SK-N-SH (cell line): ENCODE data around the gene SKOR2. TPM values are rescaled to one million over a fixed set of nuclear protein-coding genes. Genes with fewer than 3 reads are reported as not detected.

Experiments
- CTCF ChIA-PET: fragments of 300-600, 350-600 bp; formaldehyde crosslinking; extraction: SDS; loops from one replicate; lab custom pipeline; 2021; lab: Yijun Ruan, JAX
- POLR2A ChIA-PET: fragments of 350-600 bp; sonication (Branson Sonifier 250); formaldehyde crosslinking; extraction: SDS; loops from one replicate; lab custom pipeline; 2020; ENCODE audit warnings: antibody characterized with exemption, inconsistent platforms; lab: Yijun Ruan, JAX
- DNase-seq: peaks from one replicate; pipeline ENCODE4 v3.0.0; 2012
- H2AFZ ChIP-seq: fragments of 200-600 bp; sonication (generic); 2 replicates; pipeline ENCODE4 v1.8.1; 2016; ENCODE audit warnings: antibody characterized with exemption, mild to moderate bottlenecking, low read depth
- H3F3A ChIP-seq: fragments of 200-600 bp; sonication (generic); replicated peaks from 2 replicates; pipeline ENCODE3; 2016; ENCODE audit warnings: antibody characterized with exemption, mild to moderate bottlenecking; ENCODE audit not compliant: insufficient read depth
- H3K27ac ChIP-seq, 2 experiments: fragments of 200-500 bp in 1 of 2; fragments of 200-600 bp in 1 of 2; sonication (Bioruptor generic) in 1 of 2; sonication (generic), shearing (Covaris generic) in 1 of 2; 2 replicates each; pipeline versions ENCODE4 v1.5.1 to v1.6.1; 2014 to 2016; ENCODE audit warnings: low read depth in 2 of 2, inconsistent platforms in 1 of 2, low read length in 1 of 2, mild to moderate bottlenecking in 1 of 2, mixed read lengths in 1 of 2
- H3K27me3 ChIP-seq: fragments of 200-600 bp; sonication (generic), shearing (Covaris generic); 2 replicates; pipeline ENCODE4 v1.6.1; 2016; ENCODE audit warnings: mixed run types; ENCODE audit not compliant: insufficient read depth
- H3K36me3 ChIP-seq, 2 experiments: fragments of 200-500 bp in 1 of 2; fragments of 200-600 bp in 1 of 2; sonication (Bioruptor generic) in 1 of 2; sonication (generic) in 1 of 2; replicated peaks in 1 of 2; 2 replicates each; pipeline versions ENCODE3 to v1.5.1; 2014 to 2016; ENCODE audit warnings: low read length in 1 of 2, mild to moderate bottlenecking in 1 of 2; ENCODE audit not compliant: insufficient read depth in 2 of 2, control insufficient read depth in 1 of 2
- H3K4me1 ChIP-seq, 2 experiments: fragments of 200-500 bp in 1 of 2; fragments of 200-600 bp in 1 of 2; sonication (Bioruptor generic) in 1 of 2; sonication (generic), shearing (Covaris generic) in 1 of 2; 2 replicates each; pipeline versions ENCODE4 v1.5.1 to v1.6.1; 2014 to 2016; ENCODE audit warnings: low read depth in 1 of 2, low read length in 1 of 2, mixed run types in 1 of 2; ENCODE audit not compliant: insufficient read depth in 2 of 2, control insufficient read depth in 1 of 2
- H3K4me2 ChIP-seq: fragments of 200-600 bp; sonication (generic), shearing (Covaris generic); 2 replicates; pipeline ENCODE4 v1.6.1; 2017; ENCODE audit warnings: mixed run types
- H3K4me3 ChIP-seq, 2 experiments: fragments of 200-500 bp in 1 of 2; fragments of 200-600 bp in 1 of 2; sonication (Bioruptor generic) in 1 of 2; sonication (generic), shearing (Covaris generic) in 1 of 2; 2 replicates each; pipeline versions ENCODE4 v1.5.1 to v1.8.1; 2014 to 2016; ENCODE audit warnings: low read depth in 2 of 2, inconsistent platforms in 1 of 2, low read length in 1 of 2, mild to moderate bottlenecking in 1 of 2, mixed read lengths in 1 of 2, moderate library complexity in 1 of 2
- H3K79me2 ChIP-seq: fragments of 200-600 bp; sonication (generic); 2 replicates; pipeline ENCODE4 v1.8.1; 2017; ENCODE audit warnings: mild to moderate bottlenecking; ENCODE audit not compliant: insufficient read depth
- H3K9ac ChIP-seq: fragments of 200-600 bp; sonication (generic); 2 replicates; pipeline ENCODE4 v1.6.1; 2017; ENCODE audit warnings: mixed run types
- H3K9me2 ChIP-seq: fragments of 200-600 bp; sonication (generic); 2 replicates; pipeline ENCODE4 v1.6.1; 2017; ENCODE audit warnings: mixed run types
- H3K9me3 ChIP-seq: fragments of 200-600 bp; sonication (generic); 2 replicates; pipeline ENCODE4 v1.6.1; 2017; ENCODE audit warnings: mixed run types, mild to moderate bottlenecking, moderate library complexity
- H4K20me1 ChIP-seq: fragments of 200-600 bp; sonication (generic); 2 replicates; pipeline ENCODE4 v1.6.1; 2017; ENCODE audit warnings: mild to moderate bottlenecking, mixed run types; ENCODE audit not compliant: insufficient read depth
- ELF1 ChIP-seq: IDR thresholded peaks from 2 replicates; pipeline ENCODE4 v1.4.0; 2012
- EP300 ChIP-seq, 2 experiments: IDR thresholded peaks; 2 replicates each; pipeline versions ENCODE4 v1.4.0 to v1.6.1; 2012; ENCODE audit warnings: borderline replicate concordance in 1 of 2, low read depth in 1 of 2, low read length in 1 of 2
- EZH2phosphoT487 ChIP-seq: fragments of 200-600 bp; sonication (generic); IDR thresholded peaks from 2 replicates; pipeline ENCODE4 v1.6.1; 2017; ENCODE audit warnings: low read depth, mixed run types, mild to moderate bottlenecking, antibody characterized with exemption, moderate library complexity, borderline replicate concordance
- FOSL2 ChIP-seq: IDR thresholded peaks from 2 replicates; pipeline ENCODE4 v1.4.0; 2012; ENCODE audit warnings: low read depth, mild to moderate bottlenecking, moderate library complexity, borderline replicate concordance
- FOXJ3 ChIP-seq: sonication (generic); formaldehyde crosslinking; IDR thresholded peaks from 2 replicates; pipeline ENCODE4 v1.5.1; 2020; ENCODE audit warnings: mild to moderate bottlenecking, missing genetic modification reagents
- FOXM1 ChIP-seq: IDR thresholded peaks from 2 replicates; pipeline ENCODE4 v1.4.0; 2012; ENCODE audit warnings: low read depth, mild to moderate bottlenecking
- GATA2 ChIP-seq: sonication (generic); formaldehyde crosslinking; IDR thresholded peaks from 2 replicates; pipeline ENCODE4 v1.5.0; 2020; ENCODE audit warnings: mild to moderate bottlenecking, missing genetic modification reagents
- JUND ChIP-seq: IDR thresholded peaks from 2 replicates; pipeline ENCODE4 v1.4.0; 2012
- MEF2A ChIP-seq: IDR thresholded peaks from 2 replicates; pipeline ENCODE4 v1.4.0; 2012; ENCODE audit warnings: low read depth, borderline replicate concordance
- MXI1 ChIP-seq: IDR thresholded peaks from 2 replicates; pipeline ENCODE4 v1.6.1; 2012; ENCODE audit warnings: mild to moderate bottlenecking, low read depth, low read length, improper control_type of control experiment
- NFIC ChIP-seq: IDR thresholded peaks from 2 replicates; pipeline ENCODE4 v1.4.0; 2012; ENCODE audit warnings: borderline replicate concordance
- NRF1 ChIP-seq: IDR thresholded peaks from 2 replicates; pipeline ENCODE4 v1.6.1; 2012; ENCODE audit warnings: low read depth, mild to moderate bottlenecking, low read length
- POLR2AphosphoS5 ChIP-seq: IDR thresholded peaks from 2 replicates; pipeline ENCODE4 v1.6.1; 2012; ENCODE audit warnings: low read depth, low read length
- RAD21 ChIP-seq: IDR thresholded peaks from 2 replicates; pipeline ENCODE4 v1.6.1; 2012; ENCODE audit warnings: mild to moderate bottlenecking, low read length
- RCOR1 ChIP-seq: fragments of 150-350 bp; IDR thresholded peaks from 2 replicates; pipeline ENCODE4 v1.6.1; 2017; ENCODE audit warnings: antibody characterized with exemption, low read length
- RXRA ChIP-seq: IDR thresholded peaks from 2 replicates; pipeline ENCODE4 v1.4.0; 2012; ENCODE audit warnings: low read depth, mild to moderate bottlenecking, borderline replicate concordance
- SMC3 ChIP-seq: IDR thresholded peaks from 2 replicates; pipeline ENCODE4 v1.6.1; 2012; ENCODE audit warnings: low read depth, low read length, improper control_type of control experiment
- TAF1 ChIP-seq: IDR thresholded peaks from 2 replicates; pipeline ENCODE4 v1.6.1; 2012; ENCODE audit warnings: low read depth, mild to moderate bottlenecking, low read length, moderate library complexity, borderline replicate concordance
- TCF12 ChIP-seq: IDR thresholded peaks from 2 replicates; pipeline ENCODE4 v1.4.0; 2012
- WGBS: methylation state at CpG from one replicate; pipeline ENCODE4 v1.1.6; 2017; ENCODE audit warnings: low lambda C conversion rate; 5-methylcytosine and 5-hydroxymethylcytosine counted together
- polyA plus RNA-seq, 3 experiments: library from polyadenylated mRNA; depleted of rRNA; stranded (reverse); fragments of >200 nt; gene quantifications; 2 replicates each; pipeline ENCODE4 v1.2.3, GENCODE V29; 2012
- TF ChIP-seq, protein P1 (sequence below): IDR thresholded peaks from 2 replicates; pipeline ENCODE4 v1.4.0; 2012; ENCODE audit warnings: low read depth
- TF ChIP-seq, protein P2 (sequence below): IDR thresholded peaks from 2 replicates; pipeline ENCODE4 v1.4.0; 2012; ENCODE audit warnings: low read depth, borderline replicate concordance
- TF ChIP-seq, protein P3 (sequence below): fragments of 200-600 bp; sonication (generic); IDR thresholded peaks from 2 replicates; pipeline ENCODE4 v1.6.1; 2017; ENCODE audit warnings: antibody characterized with exemption, mild to moderate bottlenecking, moderate library complexity
- TF ChIP-seq, protein P4 (sequence below): IDR thresholded peaks from 2 replicates; pipeline ENCODE4; 2012
- TF ChIP-seq, protein P5 (sequence below): fragments of 150-350 bp; IDR thresholded peaks from 2 replicates; pipeline ENCODE4 v1.6.1; 2016; ENCODE audit warnings: mild to moderate bottlenecking, low read depth, low read length

SKOR2 gene
- polyA plus RNA-seq, 1 of the 3 experiments (the other 2 are of a cell fraction) = not detected

DNA sequence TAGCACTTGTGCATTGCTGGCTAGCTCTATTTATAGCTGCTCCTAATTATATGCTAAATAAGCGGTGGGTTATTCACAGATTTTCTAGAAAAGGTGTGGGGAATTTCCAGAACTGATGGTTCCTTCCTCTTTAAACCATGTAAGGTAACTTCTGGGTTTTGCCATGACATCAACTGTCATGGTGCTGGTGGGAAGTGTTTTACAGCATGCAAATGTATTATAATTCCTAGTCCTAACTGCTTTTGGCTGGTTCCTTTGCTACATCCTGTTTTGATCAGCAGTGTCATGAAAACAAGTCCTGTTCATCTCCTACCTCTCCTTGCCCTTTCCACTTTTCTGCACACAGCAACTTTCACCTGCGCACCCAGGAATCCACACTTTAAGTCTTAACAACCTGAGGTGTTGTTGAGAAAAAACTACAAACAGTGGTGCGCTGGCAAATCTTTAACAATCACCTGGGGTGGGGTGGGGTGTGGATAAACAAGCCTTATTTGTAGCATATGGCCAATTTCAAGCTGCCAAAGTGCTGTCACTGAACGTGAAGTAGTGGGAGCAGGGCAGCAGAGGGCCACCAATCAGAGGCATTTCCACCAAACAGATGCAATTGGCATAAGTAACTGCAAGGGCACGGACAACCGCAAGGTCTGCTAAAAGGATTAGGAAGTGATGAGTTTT is 33.4 kb upstream of the SKOR2 start (continued):
- TF ChIP-seq JUND = no peak
- TF ChIP-seq TCF12 = no peak
- no peak for TF ChIP-seq RAD21
- no peak for TF ChIP-seq EZH2phosphoT487
- TF ChIP-seq TAF1 = no peak
- TF ChIP-seq, protein P1, sequence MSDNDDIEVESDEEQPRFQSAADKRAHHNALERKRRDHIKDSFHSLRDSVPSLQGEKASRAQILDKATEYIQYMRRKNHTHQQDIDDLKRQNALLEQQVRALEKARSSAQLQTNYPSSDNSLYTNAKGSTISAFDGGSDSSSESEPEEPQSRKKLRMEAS = no peak
- TF ChIP-seq RCOR1 = no peak
- TF ChIP-seq RXRA = no peak
- TF ChIP-seq, protein P2, sequence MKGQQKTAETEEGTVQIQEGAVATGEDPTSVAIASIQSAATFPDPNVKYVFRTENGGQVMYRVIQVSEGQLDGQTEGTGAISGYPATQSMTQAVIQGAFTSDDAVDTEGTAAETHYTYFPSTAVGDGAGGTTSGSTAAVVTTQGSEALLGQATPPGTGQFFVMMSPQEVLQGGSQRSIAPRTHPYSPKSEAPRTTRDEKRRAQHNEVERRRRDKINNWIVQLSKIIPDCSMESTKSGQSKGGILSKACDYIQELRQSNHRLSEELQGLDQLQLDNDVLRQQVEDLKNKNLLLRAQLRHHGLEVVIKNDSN = no peak
- no peak for TF ChIP-seq MXI1
- TF ChIP-seq, protein P3, sequence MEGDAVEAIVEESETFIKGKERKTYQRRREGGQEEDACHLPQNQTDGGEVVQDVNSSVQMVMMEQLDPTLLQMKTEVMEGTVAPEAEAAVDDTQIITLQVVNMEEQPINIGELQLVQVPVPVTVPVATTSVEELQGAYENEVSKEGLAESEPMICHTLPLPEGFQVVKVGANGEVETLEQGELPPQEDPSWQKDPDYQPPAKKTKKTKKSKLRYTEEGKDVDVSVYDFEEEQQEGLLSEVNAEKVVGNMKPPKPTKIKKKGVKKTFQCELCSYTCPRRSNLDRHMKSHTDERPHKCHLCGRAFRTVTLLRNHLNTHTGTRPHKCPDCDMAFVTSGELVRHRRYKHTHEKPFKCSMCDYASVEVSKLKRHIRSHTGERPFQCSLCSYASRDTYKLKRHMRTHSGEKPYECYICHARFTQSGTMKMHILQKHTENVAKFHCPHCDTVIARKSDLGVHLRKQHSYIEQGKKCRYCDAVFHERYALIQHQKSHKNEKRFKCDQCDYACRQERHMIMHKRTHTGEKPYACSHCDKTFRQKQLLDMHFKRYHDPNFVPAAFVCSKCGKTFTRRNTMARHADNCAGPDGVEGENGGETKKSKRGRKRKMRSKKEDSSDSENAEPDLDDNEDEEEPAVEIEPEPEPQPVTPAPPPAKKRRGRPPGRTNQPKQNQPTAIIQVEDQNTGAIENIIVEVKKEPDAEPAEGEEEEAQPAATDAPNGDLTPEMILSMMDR = no peak

DNA sequence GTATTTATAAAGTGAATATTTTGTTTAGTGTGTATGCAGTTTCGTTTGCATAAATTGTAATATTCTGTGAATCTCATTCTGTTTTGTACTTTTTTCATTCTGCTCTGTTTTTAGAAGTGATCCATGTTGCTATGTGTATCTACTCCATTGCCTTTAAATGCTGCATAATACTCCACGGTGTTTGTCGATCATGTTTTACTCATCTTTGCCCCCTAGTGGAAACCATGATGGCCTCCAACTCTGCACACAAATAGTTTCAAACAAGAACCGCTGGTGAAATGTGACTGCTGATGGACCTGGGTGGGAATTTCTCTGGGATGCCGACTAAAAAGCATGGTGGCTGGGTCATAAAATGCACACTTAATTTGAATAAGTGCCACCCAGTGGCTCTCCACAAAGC is 32.0 kb upstream of the SKOR2 start:
- TF ChIP-seq, protein P4, sequence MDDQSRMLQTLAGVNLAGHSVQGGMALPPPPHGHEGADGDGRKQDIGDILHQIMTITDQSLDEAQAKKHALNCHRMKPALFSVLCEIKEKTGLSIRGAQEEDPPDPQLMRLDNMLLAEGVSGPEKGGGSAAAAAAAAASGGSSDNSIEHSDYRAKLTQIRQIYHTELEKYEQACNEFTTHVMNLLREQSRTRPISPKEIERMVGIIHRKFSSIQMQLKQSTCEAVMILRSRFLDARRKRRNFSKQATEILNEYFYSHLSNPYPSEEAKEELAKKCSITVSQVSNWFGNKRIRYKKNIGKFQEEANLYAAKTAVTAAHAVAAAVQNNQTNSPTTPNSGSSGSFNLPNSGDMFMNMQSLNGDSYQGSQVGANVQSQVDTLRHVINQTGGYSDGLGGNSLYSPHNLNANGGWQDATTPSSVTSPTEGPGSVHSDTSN = no peak
- TF ChIP-seq ELF1 (no peak), FOXM1 (no peak), FOSL2 (no peak), TAF1 (no peak), EZH2phosphoT487 (no peak), NRF1 (no peak), FOXJ3 (no peak), MEF2A (no peak), SMC3 (peak; percentile 49), MXI1 (no peak), GATA2 (CRISPR knock-in tag) (no peak), NFIC (no peak), EP300 (IDR thresholded peaks at IDR 0.05; ENCODE audit: borderline replicate concordance in 1 of 2, low read depth in 1 of 2, low read length in 1 of 2) (no peak), POLR2AphosphoS5 (no peak), RAD21 (peak; percentile 57)
- TF ChIP-seq, protein P5, sequence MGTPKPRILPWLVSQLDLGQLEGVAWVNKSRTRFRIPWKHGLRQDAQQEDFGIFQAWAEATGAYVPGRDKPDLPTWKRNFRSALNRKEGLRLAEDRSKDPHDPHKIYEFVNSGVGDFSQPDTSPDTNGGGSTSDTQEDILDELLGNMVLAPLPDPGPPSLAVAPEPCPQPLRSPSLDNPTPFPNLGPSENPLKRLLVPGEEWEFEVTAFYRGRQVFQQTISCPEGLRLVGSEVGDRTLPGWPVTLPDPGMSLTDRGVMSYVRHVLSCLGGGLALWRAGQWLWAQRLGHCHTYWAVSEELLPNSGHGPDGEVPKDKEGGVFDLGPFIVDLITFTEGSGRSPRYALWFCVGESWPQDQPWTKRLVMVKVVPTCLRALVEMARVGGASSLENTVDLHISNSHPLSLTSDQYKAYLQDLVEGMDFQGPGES = no peak
- TF ChIP-seq, protein P2 = no peak
- TF ChIP-seq, protein P3 = peak; percentile 74
- H3K4me1 ChIP-seq = no peaks in the 10 kb centered on the region
- no peaks in the 10 kb centered on the region for H3K79me2 ChIP-seq
- H3K4me3 ChIP-seq = no peak overlapping the region
- no peaks in the 10 kb centered on the region for H3K9me2 ChIP-seq
- H3F3A ChIP-seq = no peaks in the 10 kb centered on the region
- no peak overlapping the region for H2AFZ ChIP-seq
- POLR2A ChIA-PET = no interaction called here
- no peak overlapping the region for H3K4me2 ChIP-seq
- CTCF ChIA-PET = interaction anchor here (1.0 to 1.2 kb wide), 2 partner anchors 20 to 22 kb away, joined by 3 to 4 read pairs; no protein-coding TSS in a partner anchor
- no peaks in the 10 kb centered on the region for H3K27me3 ChIP-seq
- no peak overlapping the region for H3K27ac ChIP-seq
- H3K9ac ChIP-seq = no peak overlapping the region
- H3K36me3 ChIP-seq = no peaks in the 10 kb centered on the region
- no peaks in the 10 kb centered on the region for H4K20me1 ChIP-seq
- 5% methylated on average over 5 of the region's 5 CpGs for WGBS
- DNase-seq = peak; percentile 41
- no peaks in the 10 kb centered on the region for H3K9me3 ChIP-seq
